NCI-H82 (cell line): Measurements from ENCODE around the gene TMEM260.
A peak's percentile ranks its signal among the peaks of the same experiment; 100 is the strongest.
"Not testable (repeated sequence)": the region's sequence is repeated elsewhere in the genome, so short reads cannot be mapped to it uniquely, and the experiment has no call there.

ENCODE experiments used
- DNase-seq: peaks from one replicate; lab custom pipeline; 2025; lab: John Stamatoyannopoulos, UW

TMEM260 gene

GRCh38 chr14:56676042-56676441 is 96.4 kb downstream of the TMEM260 start:
- DNase-seq: no peak

- DNase-seq: no peak
Measured at GRCh38 chr14:56678838-56679237, 99.2 kb downstream of the TMEM260 start.

GRCh38 chr14:56686416-56686815 is 106.8 kb downstream of the TMEM260 start:
- peak; percentile 98 for DNase-seq

- no peak for DNase-seq
Measured at GRCh38 chr14:56687123-56687522, 107.5 kb downstream of the TMEM260 start.

- DNase-seq: no peak
Measured at GRCh38 chr14:56694609-56695008, 115.0 kb downstream of the TMEM260 start.

- DNase-seq: not testable (repeated sequence)
Measured at GRCh38 chr14:56695216-56695615, 115.6 kb downstream of the TMEM260 start.
